Liver (tissue), 3 donors: ENCODE results near the gene SH2D3C.

Source experiments
- CTCF ChIP-seq: fragments of 150-350 bp; IDR thresholded peaks from 2 replicates; pipeline ENCODE4 v1.5.1; 2017; ENCODE audit warnings: improper control_type of control experiment, low read depth, low read length; ENCODE audit not compliant: missing input control
- FOXA1 ChIP-seq: IDR thresholded peaks from 2 replicates; pipeline ENCODE4 v1.6.1; 2016; ENCODE audit warnings: antibody characterized with exemption
- GABPA ChIP-seq, 2 donors: IDR thresholded peaks in 1 of 2; conservative IDR thresholded peaks in 1 of 2; 2 replicates each; pipeline ENCODE4 v1.6.1; 2016; ENCODE audit warnings: antibody characterized with exemption in 2 of 2, mild to moderate bottlenecking in 1 of 2, moderate library complexity in 1 of 2
- JUND ChIP-seq, 2 donors: IDR thresholded peaks; 2 replicates each; pipeline ENCODE4 v1.6.1; 2016; ENCODE audit warnings: antibody characterized with exemption in 2 of 2
- MAX ChIP-seq: IDR thresholded peaks from 2 replicates; pipeline ENCODE4 v1.6.1; 2016; ENCODE audit warnings: antibody characterized with exemption
- RAD21 ChIP-seq, 2 donors: IDR thresholded peaks; 2 replicates each; pipeline ENCODE4 v1.6.1; 2016; ENCODE audit warnings: antibody characterized with exemption in 2 of 2, mild to moderate bottlenecking in 2 of 2
- REST ChIP-seq: IDR thresholded peaks from 2 replicates; pipeline ENCODE4 v1.6.1; 2016; ENCODE audit warnings: antibody characterized with exemption, mild to moderate bottlenecking
- TAF1 ChIP-seq: conservative IDR thresholded peaks from 2 replicates; pipeline ENCODE4 v1.6.1; 2016; ENCODE audit warnings: antibody characterized with exemption, mild to moderate bottlenecking
- YY1 ChIP-seq: IDR thresholded peaks from 2 replicates; pipeline ENCODE4 v1.6.1; 2016; ENCODE audit warnings: antibody characterized with exemption, mild to moderate bottlenecking
- donor health status: healthy.
- donor health status: healthy.

GRCh38 chr9:127770905-127771569, 7.4 kb downstream of the SH2D3C start:
- TF ChIP-seq CTCF (no peak), GABPA (IDR thresholded peaks at IDR 0.05 in 1 of 2, conservative IDR thresholded peaks at IDR 0.05 in 1 of 2) (no peak), FOXA1 (peak; percentile 22), YY1 (peak; percentile 66), MAX (no peak), JUND (IDR thresholded peaks at IDR 0.05) (peak in 1 of 2 donors; percentile 18), RAD21 (IDR thresholded peaks at IDR 0.05) (peak; percentile 34 to 59), TAF1 (no peak), REST (peak; percentile 63)
